A673 (cell line): ENCODE measurements around the gene NSG2. TPM values are rescaled to one million over a fixed set of nuclear protein-coding genes. Genes with fewer than 3 reads are reported as not detected.

ENCODE experiments used
- Bru-seq: library from RNA; stranded (reverse); fragments of 400-500 nt; gene quantifications from one replicate; lab custom pipeline; 2021; lab: Mats Ljungman, UMichigan
- BruChase-seq, 2 experiments: library from RNA; stranded (reverse); fragments of 400-500 nt; gene quantifications; one replicate each; lab custom pipeline; 2021; lab: Mats Ljungman, UMichigan
- BruUV-seq: library from RNA; stranded (reverse); fragments of 400-500 nt; replicated peaks from 2 replicates; lab custom pipeline; 2021; lab: Mats Ljungman, UMichigan
- CTCF ChIA-PET: fragments of 300-600 bp; sonication (Branson Sonifier 250); formaldehyde crosslinking; loops from one replicate; lab custom pipeline; 2022; ENCODE audit warnings: antibody characterized with exemption; lab: Charles Lee
- POLR2A ChIA-PET: fragments of 300-600 bp; sonication (Branson Sonifier 250); formaldehyde crosslinking; loops from one replicate; lab custom pipeline; 2022; ENCODE audit warnings: antibody characterized with exemption; ENCODE audit not compliant: low non-redundant PET; lab: Charles Lee
- DNase-seq: peaks from one replicate; pipeline ENCODE4 v3.0.0-alpha.2; 2015; ENCODE audit warnings: low spot score
- H3K27ac ChIP-seq: fragments of 200-600 bp; sonication (generic); 2 replicates; pipeline ENCODE4 v1.5.1; 2016; ENCODE audit warnings: mixed run types, low read depth, mild to moderate bottlenecking, mixed read lengths, antibody characterized with exemption, low read length; ENCODE audit not compliant: poor library complexity, severe bottlenecking
- H3K27me3 ChIP-seq: fragments of 200-600 bp; sonication (generic); replicated peaks from 2 replicates; pipeline ENCODE4 v1.6.1; 2017; ENCODE audit warnings: mixed run types, low read depth, mild to moderate bottlenecking, mixed read lengths, antibody characterized with exemption, low read length; ENCODE audit not compliant: insufficient read depth, poor library complexity
- H3K36me3 ChIP-seq: fragments of 200-600 bp; sonication (generic); 2 replicates; pipeline ENCODE4 v1.6.1; 2016; ENCODE audit warnings: mixed run types, mild to moderate bottlenecking, mixed read lengths, antibody characterized with exemption, low read length; ENCODE audit not compliant: insufficient read depth, poor library complexity, severe bottlenecking
- H3K4me1 ChIP-seq: fragments of 200-600 bp; sonication (generic); 2 replicates; pipeline ENCODE4 v1.6.1; 2017; ENCODE audit warnings: mixed run types, mild to moderate bottlenecking, mixed read lengths, antibody characterized with exemption, low read length; ENCODE audit not compliant: insufficient read depth, poor library complexity, severe bottlenecking
- H3K4me3 ChIP-seq: fragments of 200-600 bp; sonication (generic); 2 replicates; pipeline ENCODE4 v1.5.1; 2016; ENCODE audit warnings: low read depth, mixed run types, mild to moderate bottlenecking, mixed read lengths, low read length; ENCODE audit not compliant: poor library complexity, severe bottlenecking
- H3K9me3 ChIP-seq: fragments of 200-600 bp; sonication (generic); 2 replicates; pipeline ENCODE4 v1.6.1; 2016; ENCODE audit warnings: mixed run types, low read depth, mild to moderate bottlenecking, mixed read lengths, antibody characterized with exemption, low read length; ENCODE audit not compliant: poor library complexity, severe bottlenecking
- CTCF ChIP-seq: fragments of 300-800, 200-600 bp; sonication (generic); conservative IDR thresholded peaks from 2 replicates; pipeline ENCODE4 v1.5.1; 2017; ENCODE audit warnings: low read depth, mild to moderate bottlenecking, antibody characterized with exemption, low read length, moderate library complexity, mixed read lengths
- EZH2 ChIP-seq: fragments of 200-600 bp; sonication (generic); IDR thresholded peaks from 2 replicates; pipeline ENCODE4 v1.6.1; 2017; ENCODE audit warnings: borderline replicate concordance, low read depth, mild to moderate bottlenecking, mixed read lengths, antibody characterized with exemption, low read length; ENCODE audit not compliant: poor library complexity, severe bottlenecking
- intact Hi-C: fragments of 100-400 bp; cut with micrococcal nuclease; formaldehyde crosslinking; loops from one replicate; pipeline ENCODE4 v1.10.0; 2022; ENCODE audit not compliant: unreplicated experiment
- long read RNA-seq: library from polyadenylated mRNA; stranded (forward); transcript quantifications from one replicate; pipeline ENCODE4 v2.0.0, GENCODE V29; 2022
- total RNA-seq: library from RNA; stranded (reverse); gene quantifications from 2 replicates; pipeline ENCODE4 v1.2.3, GENCODE V29; 2021

The NSG2 gene
- total RNA-seq (0.37 and 0.60 TPM in 2 replicates), Bru-seq, nascent RNA (percentile 4 among the genes with signal in this experiment), BruChase-seq, experiment 1, labeled RNA remaining after a 2-hour chase (percentile 2 among the genes with signal in this experiment), BruChase-seq, experiment 2, labeled RNA remaining after a 6-hour chase (percentile 5 among the genes with signal in this experiment)
- long read RNA-seq, result 0 reads

- Histone ChIP-seq H3K27me3 (peaks cover 3% of the 10 kb centered on the region), H3K9me3 (no peaks in the 10 kb centered on the region), H3K27ac (no peak within 1 kb of the TSS), H3K4me1 (no peaks in the 10 kb centered on the region), H3K4me3 (no peak within 1 kb of the TSS), H3K36me3 (no peaks in the 10 kb centered on the region)
- CTCF ChIA-PET, result interaction anchor here (0.5 to 1.4 kb wide), 4 partner anchors 266 to 605 kb away, joined by 3 to 28 read pairs (median 6); no protein-coding TSS in a partner anchor
- intact Hi-C loops, result loop anchor here (1.0 kb wide), 1 partner anchor 267 kb away; no protein-coding TSS in a partner anchor
- POLR2A ChIA-PET, result no interaction called here
- peak; percentile 62 for TF ChIP-seq CTCF
- no peak for TF ChIP-seq EZH2
- no TSS peak for BruUV-seq
- peak; percentile 87 for DNase-seq
Measured at GRCh38 chr5:174045470-174046025, at the start of gene NSG2. Gene NSG2, plus strand, starts transcription at chr5:174045706. Its CDS starts 1,050 bp downstream, at chr5:174046756.

GRCh38 chr5:173997331-173997730 is 48.2 kb upstream of the NSG2 start:
- Histone ChIP-seq H3K27ac (no peak overlapping the region), H3K9me3 (no peaks in the 10 kb centered on the region), H3K27me3 (peaks cover 48% of the 10 kb centered on the region), H3K36me3 (no peaks in the 10 kb centered on the region), H3K4me1 (no peaks in the 10 kb centered on the region), H3K4me3 (no peak overlapping the region)
- no TSS peak for BruUV-seq
- ChIA-PET CTCF (no interaction called here), POLR2A (no interaction called here)
- no peak for DNase-seq
- TF ChIP-seq EZH2 (no peak), CTCF (no peak)
- intact Hi-C loops, result no loop called here

GRCh38 chr5:173998531-173998930 is 47.0 kb upstream of the NSG2 start:
- Histone ChIP-seq H3K4me3 (no peak overlapping the region), H3K27ac (no peak overlapping the region), H3K4me1 (no peaks in the 10 kb centered on the region), H3K9me3 (no peaks in the 10 kb centered on the region), H3K36me3 (no peaks in the 10 kb centered on the region), H3K27me3 (peaks cover 54% of the 10 kb centered on the region)
- ChIA-PET POLR2A (no interaction called here), CTCF (no interaction called here)
- DNase-seq, result no peak
- TF ChIP-seq EZH2 (no peak), CTCF (no peak)
- no TSS peak for BruUV-seq
- intact Hi-C loops, result no loop called here
